Loucy (cell line): Measurements from ENCODE around the gene IL22RA2.

ENCODE experiments used
- EZH2phosphoT487 ChIP-seq: fragments of 200-600 bp; IDR thresholded peaks from 2 replicates; pipeline ENCODE4 v1.6.1; 2018; ENCODE audit warnings: antibody characterized with exemption, mild to moderate bottlenecking, moderate library complexity, borderline replicate concordance
- TF ChIP-seq, protein P1 (sequence below): fragments of 200-600 bp; sonication (generic); conservative IDR thresholded peaks from 2 replicates; pipeline ENCODE4 v1.5.1; 2014; ENCODE audit warnings: mild to moderate bottlenecking, antibody characterized with exemption, low read length

GRCh38 chr6:137213813-137214212 lies 40.4 kb upstream of the IL22RA2 start:
- TF ChIP-seq, protein P1, sequence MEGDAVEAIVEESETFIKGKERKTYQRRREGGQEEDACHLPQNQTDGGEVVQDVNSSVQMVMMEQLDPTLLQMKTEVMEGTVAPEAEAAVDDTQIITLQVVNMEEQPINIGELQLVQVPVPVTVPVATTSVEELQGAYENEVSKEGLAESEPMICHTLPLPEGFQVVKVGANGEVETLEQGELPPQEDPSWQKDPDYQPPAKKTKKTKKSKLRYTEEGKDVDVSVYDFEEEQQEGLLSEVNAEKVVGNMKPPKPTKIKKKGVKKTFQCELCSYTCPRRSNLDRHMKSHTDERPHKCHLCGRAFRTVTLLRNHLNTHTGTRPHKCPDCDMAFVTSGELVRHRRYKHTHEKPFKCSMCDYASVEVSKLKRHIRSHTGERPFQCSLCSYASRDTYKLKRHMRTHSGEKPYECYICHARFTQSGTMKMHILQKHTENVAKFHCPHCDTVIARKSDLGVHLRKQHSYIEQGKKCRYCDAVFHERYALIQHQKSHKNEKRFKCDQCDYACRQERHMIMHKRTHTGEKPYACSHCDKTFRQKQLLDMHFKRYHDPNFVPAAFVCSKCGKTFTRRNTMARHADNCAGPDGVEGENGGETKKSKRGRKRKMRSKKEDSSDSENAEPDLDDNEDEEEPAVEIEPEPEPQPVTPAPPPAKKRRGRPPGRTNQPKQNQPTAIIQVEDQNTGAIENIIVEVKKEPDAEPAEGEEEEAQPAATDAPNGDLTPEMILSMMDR: no peak
- TF ChIP-seq EZH2phosphoT487: no peak
